Neutrophil (primary cell): ENCODE measurements around the gene MYO5A.

Experiments used
- H3K27ac ChIP-seq: fragments of 200-600 bp; sonication (generic); 2 replicates; pipeline ENCODE4 v1.5.1; 2016; ENCODE audit warnings: mild to moderate bottlenecking, moderate library complexity
- H3K27me3 ChIP-seq: fragments of 200-600 bp; sonication (generic); 2 replicates; pipeline ENCODE4 v1.6.0; 2016; ENCODE audit warnings: mild to moderate bottlenecking
- H3K36me3 ChIP-seq: fragments of 200-600 bp; sonication (generic); 2 replicates; pipeline ENCODE4 v1.5.1; 2017
- H3K4me1 ChIP-seq, 2 experiments: fragments of 200-600 bp in 1 of 2; sonication (generic) in 1 of 2; 1 replicate in 1 of 2; 2 replicates in 1 of 2; pipeline versions ENCODE4 v1.5.1 to v1.6.1; 2013 to 2016; ENCODE audit warnings: low read depth in 1 of 2, low read length in 1 of 2, mild to moderate bottlenecking in 1 of 2, moderate library complexity in 1 of 2; ENCODE audit not compliant: control insufficient read depth in 1 of 2, insufficient read depth in 1 of 2
- H3K4me3 ChIP-seq, 2 experiments: fragments of 200-600 bp in 1 of 2; sonication (generic) in 1 of 2; 1 replicate in 1 of 2; 2 replicates in 1 of 2; pipeline ENCODE4 v1.5.1; 2013 to 2016; ENCODE audit warnings: low read depth in 1 of 2, low read length in 1 of 2, mild to moderate bottlenecking in 1 of 2, moderate library complexity in 1 of 2
- H3K9me3 ChIP-seq: fragments of 200-600 bp; sonication (generic); 2 replicates; pipeline ENCODE4 v1.5.1; 2016
- CTCF ChIP-seq: fragments of 200-600 bp; sonication (generic); IDR thresholded peaks from 2 replicates; pipeline ENCODE4 v1.5.1; 2016; ENCODE audit warnings: antibody characterized with exemption

MYO5A gene

GRCh38 chr15:52290800-52291199, 237.9 kb downstream of the MYO5A start:
- Histone ChIP-seq H3K27me3 (peaks cover 42% of the 10 kb centered on the region), H3K27ac (no peak overlapping the region), H3K36me3 (no peaks in the 10 kb centered on the region), H3K4me1 (peaks cover 0 to 16% of the 10 kb centered on the region in 2 experiments), H3K4me3 (no peak overlapping the region), H3K9me3 (no peaks in the 10 kb centered on the region)
- no peak for TF ChIP-seq CTCF

GRCh38 chr15:52290329-52290728, 238.4 kb downstream of the MYO5A start:
- H3K27ac ChIP-seq = no peak overlapping the region
- H3K4me3 ChIP-seq = no peak overlapping the region
- H3K9me3 ChIP-seq = no peaks in the 10 kb centered on the region
- H3K27me3 ChIP-seq = peaks cover 38% of the 10 kb centered on the region
- H3K4me1 ChIP-seq = peaks cover 0 to 12% of the 10 kb centered on the region in 2 experiments
- no peak for TF ChIP-seq CTCF
- H3K36me3 ChIP-seq = no peaks in the 10 kb centered on the region

DNA sequence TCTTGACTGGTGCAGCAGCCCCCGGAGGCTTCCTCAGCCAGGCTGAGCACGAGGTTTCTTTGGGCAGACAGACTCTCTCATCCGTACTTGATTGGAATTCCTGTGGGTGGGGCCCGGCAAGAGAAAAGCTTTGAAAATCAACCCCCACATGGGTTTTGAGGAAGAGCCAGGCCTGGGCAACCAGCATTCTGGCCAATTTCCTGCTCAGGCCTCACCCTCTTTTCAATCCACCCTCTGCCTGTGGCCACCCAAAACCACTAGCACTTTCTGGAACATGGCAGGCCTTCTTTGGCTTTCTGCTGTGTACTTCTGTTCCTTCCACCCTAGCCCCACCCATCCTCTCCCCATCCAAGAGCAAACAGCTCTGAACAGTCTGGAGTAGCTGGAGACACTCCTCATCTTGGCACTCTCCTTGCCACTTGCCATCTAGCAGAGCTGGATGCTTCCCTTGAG, 239.0 kb downstream of the MYO5A start:
- Histone ChIP-seq H3K4me3 (no peak overlapping the region), H3K4me1 (peaks cover 0 to 6% of the 10 kb centered on the region in 2 experiments), H3K27me3 (peaks cover 31% of the 10 kb centered on the region), H3K36me3 (no peaks in the 10 kb centered on the region), H3K9me3 (no peaks in the 10 kb centered on the region), H3K27ac (no peak overlapping the region)
- no peak for TF ChIP-seq CTCF

- TF ChIP-seq CTCF = no peak
- Histone ChIP-seq H3K36me3 (no peaks in the 10 kb centered on the region), H3K27me3 (peaks cover 24% of the 10 kb centered on the region), H3K4me3 (no peak overlapping the region), H3K9me3 (no peaks in the 10 kb centered on the region), H3K4me1 (peaks cover 0 to 6% of the 10 kb centered on the region in 2 experiments), H3K27ac (no peak overlapping the region)
Observed at GRCh38 chr15:52288986-52289385, 239.7 kb downstream of the MYO5A start.

GRCh38 chr15:52288051-52288942, 240.4 kb downstream of the MYO5A start:
- no peak overlapping the region for H3K27ac ChIP-seq
- no peaks in the 10 kb centered on the region for H3K36me3 ChIP-seq
- H3K9me3 ChIP-seq = no peaks in the 10 kb centered on the region
- no peak for TF ChIP-seq CTCF
- no peak overlapping the region for H3K4me3 ChIP-seq
- peaks cover 0 to under 1% of the 10 kb centered on the region in 2 experiments for H3K4me1 ChIP-seq
- peaks cover 17% of the 10 kb centered on the region for H3K27me3 ChIP-seq
